Kidney (tissue), 14 donors: ENCODE measurements around the gene GPC5. TPM values are rescaled to one million over a fixed set of nuclear protein-coding genes. Genes with fewer than 3 reads are reported as not detected.

Experiments used
- DNase-seq, 5 donors: peaks; one replicate each; pipeline ENCODE4 v3.0.0-alpha.2; 2013 to 2020
- FAIRE-seq: peaks from 2 replicates; lab custom pipeline; 2012; peaks lifted over from hg19 to GRCh38; lab: Jason Lieb, UNC
- H3K27ac ChIP-seq, 2 donors: one replicate each; pipeline ENCODE4 v1.7.0; 2013; ENCODE audit warnings: low read depth in 2 of 2, low read length in 2 of 2, inconsistent platforms in 1 of 2
- H3K27me3 ChIP-seq: one replicate; pipeline ENCODE4 v1.7.1; 2013; ENCODE audit warnings: low read length, inconsistent platforms; ENCODE audit not compliant: control insufficient read depth, insufficient read depth
- H3K36me3 ChIP-seq, 3 donors: one replicate each; pipeline versions ENCODE4 v1.7.0 to v1.7.1; 2013; ENCODE audit warnings: low read length in 3 of 3, control low read depth in 1 of 3, inconsistent platforms in 1 of 3; ENCODE audit not compliant: insufficient read depth in 3 of 3, control insufficient read depth in 2 of 3
- H3K4me1 ChIP-seq, 3 donors: one replicate each; pipeline versions ENCODE4 v1.7.0 to v1.7.1; 2013; ENCODE audit warnings: low read length in 3 of 3, inconsistent platforms in 1 of 3, low read depth in 1 of 3; ENCODE audit not compliant: control insufficient read depth in 2 of 3, insufficient read depth in 2 of 3
- H3K4me3 ChIP-seq, 3 donors: one replicate each; pipeline versions ENCODE4 v1.7.0 to v1.8.1; 2013; ENCODE audit warnings: low read length in 3 of 3, control low read depth in 1 of 3, inconsistent platforms in 1 of 3
- H3K9ac ChIP-seq, 3 donors: one replicate each; pipeline versions ENCODE4 v1.7.0 to v1.7.1; 2013; ENCODE audit warnings: low read length in 3 of 3, control low read depth in 1 of 3, inconsistent platforms in 1 of 3
- H3K9me3 ChIP-seq, 3 donors: one replicate each; pipeline versions ENCODE4 v1.7.0 to v1.7.1; 2013; ENCODE audit warnings: low read length in 3 of 3, control low read depth in 1 of 3, inconsistent platforms in 1 of 3; ENCODE audit not compliant: control insufficient read depth in 2 of 3, insufficient read depth in 1 of 3
- intact Hi-C: fragments of 100-400 bp; cut with DNase I; formaldehyde crosslinking; loops from one replicate; pipeline ENCODE4 v1.11.1; 2022
- polyA plus RNA-seq: library from polyadenylated mRNA; stranded (reverse); fragments of 350-450 nt; fragmentation: Illumina TruSeq; extraction: RNeasy Lipid Tissue Mini Kit (QIAGEN cat#74804); gene quantifications from one replicate; pipeline ENCODE4 v1.2.3, GENCODE V29; 2014; ENCODE audit warnings: low read depth, low replicate concordance; ENCODE audit not compliant: insufficient read depth
- total RNA-seq: library from RNA; stranded (reverse); fragmentation: NEBNext Ultra II Directional; extraction: Animal tissue kit (Norgen Biotek cat#: 25700); gene quantifications from one replicate; pipeline ENCODE4 v1.2.1, GENCODE V29; 2021
- TF ChIP-seq, protein P1 (sequence below): IDR thresholded peaks from 3 replicates; pipeline ENCODE4 v1.5.1; 2012; ENCODE audit warnings: mild to moderate bottlenecking, moderate library complexity, borderline replicate concordance; ENCODE audit not compliant: insufficient read depth; ENCODE audit errors: extremely low read depth
- donor health status: control.
- donor health status: control.
- donor health status: control.
- donor health status: control.
- donor health status: control.
- donor health status: DM: yes; HTN: yes; CAD: no.
- donor health status: Normal renal cell carcinoma (clear cell type).

GPC5 gene
- total and polyA plus RNA-seq, 2 donors from 2014 or later = 0.47 to 6.8 TPM

GRCh38 chr13:91758724-91759123 lies 360.3 kb downstream of the GPC5 start:
- Histone ChIP-seq H3K4me3 (no peak overlapping the region), H3K4me1 (no peaks in the 10 kb centered on the region), H3K9me3 (no peaks in the 10 kb centered on the region), H3K36me3 (no peaks in the 10 kb centered on the region), H3K27me3 (no peaks in the 10 kb centered on the region), H3K9ac (no peak overlapping the region), H3K27ac (no peak overlapping the region)
- FAIRE-seq = no peak
- no peak for DNase-seq
- TF ChIP-seq, protein P1, sequence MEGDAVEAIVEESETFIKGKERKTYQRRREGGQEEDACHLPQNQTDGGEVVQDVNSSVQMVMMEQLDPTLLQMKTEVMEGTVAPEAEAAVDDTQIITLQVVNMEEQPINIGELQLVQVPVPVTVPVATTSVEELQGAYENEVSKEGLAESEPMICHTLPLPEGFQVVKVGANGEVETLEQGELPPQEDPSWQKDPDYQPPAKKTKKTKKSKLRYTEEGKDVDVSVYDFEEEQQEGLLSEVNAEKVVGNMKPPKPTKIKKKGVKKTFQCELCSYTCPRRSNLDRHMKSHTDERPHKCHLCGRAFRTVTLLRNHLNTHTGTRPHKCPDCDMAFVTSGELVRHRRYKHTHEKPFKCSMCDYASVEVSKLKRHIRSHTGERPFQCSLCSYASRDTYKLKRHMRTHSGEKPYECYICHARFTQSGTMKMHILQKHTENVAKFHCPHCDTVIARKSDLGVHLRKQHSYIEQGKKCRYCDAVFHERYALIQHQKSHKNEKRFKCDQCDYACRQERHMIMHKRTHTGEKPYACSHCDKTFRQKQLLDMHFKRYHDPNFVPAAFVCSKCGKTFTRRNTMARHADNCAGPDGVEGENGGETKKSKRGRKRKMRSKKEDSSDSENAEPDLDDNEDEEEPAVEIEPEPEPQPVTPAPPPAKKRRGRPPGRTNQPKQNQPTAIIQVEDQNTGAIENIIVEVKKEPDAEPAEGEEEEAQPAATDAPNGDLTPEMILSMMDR = no peak
- intact Hi-C loops = no loop called here

- no peaks in the 10 kb centered on the region for H3K27me3 ChIP-seq
- H3K9ac ChIP-seq = no peak overlapping the region
- no peak for FAIRE-seq
- H3K4me3 ChIP-seq = no peak overlapping the region
- intact Hi-C loops = no loop called here
- DNase-seq = no peak
- H3K36me3 ChIP-seq = no peaks in the 10 kb centered on the region
- TF ChIP-seq, protein P1 = no peak
- H3K27ac ChIP-seq = no peak overlapping the region
- H3K9me3 ChIP-seq = no peaks in the 10 kb centered on the region
- no peaks in the 10 kb centered on the region for H3K4me1 ChIP-seq
Observed at GRCh38 chr13:91762957-91763356, 364.5 kb downstream of the GPC5 start.

- no peak overlapping the region for H3K4me3 ChIP-seq
- no peaks in the 10 kb centered on the region for H3K36me3 ChIP-seq
- H3K27ac ChIP-seq = no peak overlapping the region
- no peak overlapping the region for H3K9ac ChIP-seq
- no peaks in the 10 kb centered on the region for H3K27me3 ChIP-seq
- FAIRE-seq (no peak), DNase-seq (no peak)
- H3K9me3 ChIP-seq = no peaks in the 10 kb centered on the region
- H3K4me1 ChIP-seq = no peaks in the 10 kb centered on the region
- TF ChIP-seq, protein P1 = no peak
- intact Hi-C loops = no loop called here
Observed at GRCh38 chr13:91764527-91764926, 366.1 kb downstream of the GPC5 start.

GRCh38 chr13:91767651-91768050 lies 369.2 kb downstream of the GPC5 start:
- FAIRE-seq (no peak), DNase-seq (no peak)
- H3K27me3 ChIP-seq = no peaks in the 10 kb centered on the region
- TF ChIP-seq, protein P1 = no peak
- no peak overlapping the region for H3K27ac ChIP-seq
- no peak overlapping the region for H3K9ac ChIP-seq
- no peaks in the 10 kb centered on the region for H3K9me3 ChIP-seq
- H3K36me3 ChIP-seq = no peaks in the 10 kb centered on the region
- no peaks in the 10 kb centered on the region for H3K4me1 ChIP-seq
- intact Hi-C loops = no loop called here
- H3K4me3 ChIP-seq = no peak overlapping the region
